NCI-H1436 treated with DMSO at 0.1 percent for 48 hours (cell line): ENCODE data around the gene DHRS13.
"Not testable (repeated sequence)": the region's sequence is repeated elsewhere in the genome, so short reads cannot be mapped to it uniquely, and the experiment has no call there.

Experiments used
- DNase-seq: peaks from one replicate; lab custom pipeline; 2025; lab: John Stamatoyannopoulos, UW

DHRS13 gene

DNA sequence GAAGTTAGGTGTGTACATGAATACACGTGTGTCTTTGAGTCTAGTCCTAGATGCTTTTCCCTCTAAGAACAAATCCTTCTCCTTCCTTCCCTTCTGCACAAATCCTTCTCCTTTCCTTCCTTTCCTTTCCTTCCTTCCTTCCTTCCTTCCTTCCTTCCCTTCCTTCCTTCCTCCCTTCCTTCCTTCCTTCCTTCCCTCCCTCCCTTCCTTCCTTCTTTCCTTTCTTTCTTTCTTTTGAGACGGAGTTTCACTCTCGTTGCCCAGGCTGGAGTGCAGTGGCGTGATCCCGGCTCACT lies 615 bp upstream of the DHRS13 start:
- DNase-seq = not testable (repeated sequence)

DNA sequence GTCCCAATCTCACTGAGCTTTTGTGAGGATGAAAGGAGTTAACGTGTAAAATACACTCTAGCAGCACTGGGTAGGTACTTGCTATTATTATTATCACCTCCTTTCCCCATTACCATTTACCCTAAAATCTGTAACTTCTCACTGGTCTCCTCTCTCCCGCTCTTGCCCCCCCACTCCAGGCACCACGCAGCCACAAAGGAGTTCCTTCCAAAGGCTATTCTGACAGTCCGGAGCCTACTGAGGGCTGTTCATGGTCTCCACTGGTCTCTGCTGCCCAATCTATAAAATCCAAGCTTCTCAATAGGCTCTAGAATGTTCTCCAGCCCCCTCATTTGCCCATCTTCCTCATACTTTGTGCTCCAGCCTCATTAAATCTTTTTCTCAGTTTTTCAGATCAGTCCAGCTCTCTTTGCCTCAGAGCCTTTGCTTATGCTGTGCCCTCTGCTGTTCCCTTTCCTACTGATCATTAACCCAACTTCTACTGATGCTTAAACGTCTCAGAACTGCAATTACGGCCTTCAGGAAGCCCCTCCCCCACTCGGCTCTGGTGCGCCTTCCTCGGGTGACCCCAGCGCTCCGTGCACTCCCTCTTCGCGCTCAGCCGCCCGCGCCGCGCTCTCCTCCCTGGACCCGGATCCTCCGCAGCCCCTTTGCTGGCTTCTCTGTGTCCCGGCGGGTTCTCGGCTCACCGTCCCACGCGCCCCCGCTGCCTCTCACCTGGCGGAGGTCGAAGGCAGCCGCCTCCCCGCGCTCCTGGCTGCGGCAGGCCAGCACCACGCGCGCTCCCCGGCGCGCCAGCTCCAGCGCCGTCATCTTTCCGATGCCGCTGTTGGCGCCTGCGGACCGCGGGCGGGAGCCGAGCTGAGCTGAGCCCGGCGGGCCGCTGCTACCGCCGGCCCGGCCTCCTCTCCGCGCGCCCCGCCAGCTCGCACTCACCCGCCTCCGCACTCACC lies 737 bp downstream of the DHRS13 start:
- DNase-seq = no peak

DNA sequence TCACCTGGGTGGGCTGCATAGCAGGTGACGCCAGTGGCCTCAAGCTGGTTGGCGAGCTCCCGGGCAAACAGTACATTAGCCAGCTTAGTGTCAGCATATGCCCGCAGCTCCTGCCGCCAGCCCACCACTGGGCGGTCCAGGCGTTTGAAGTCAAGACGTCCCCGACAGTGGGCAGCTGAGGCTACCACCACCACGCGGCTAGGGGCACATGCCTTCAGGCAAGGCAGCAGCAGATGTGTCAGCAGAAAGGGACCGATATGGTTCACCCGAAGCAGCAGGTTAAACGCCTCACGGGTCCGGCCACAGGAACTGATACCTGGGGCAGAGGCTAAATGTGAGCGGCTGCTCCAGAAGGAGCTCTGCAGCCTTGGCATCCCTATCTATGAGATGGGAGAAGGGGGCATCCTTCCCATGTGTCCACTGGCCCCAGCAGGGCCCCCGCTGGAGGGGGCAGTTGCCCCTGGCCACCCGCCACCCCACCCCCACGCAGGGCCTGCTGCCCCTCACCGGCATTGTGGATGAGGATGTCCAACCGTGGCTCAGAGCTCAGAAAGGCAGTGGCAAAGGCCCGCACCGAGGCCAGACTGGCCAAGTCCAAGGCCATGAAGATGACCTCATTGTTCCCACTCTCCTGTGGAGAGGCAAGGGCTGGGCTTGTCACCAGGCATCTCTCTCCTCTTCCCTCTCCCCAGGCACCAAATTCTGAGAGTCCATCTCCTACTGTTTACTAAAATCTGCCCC lies 1.7 kb downstream of the DHRS13 start:
- DNase-seq = no peak

DNA sequence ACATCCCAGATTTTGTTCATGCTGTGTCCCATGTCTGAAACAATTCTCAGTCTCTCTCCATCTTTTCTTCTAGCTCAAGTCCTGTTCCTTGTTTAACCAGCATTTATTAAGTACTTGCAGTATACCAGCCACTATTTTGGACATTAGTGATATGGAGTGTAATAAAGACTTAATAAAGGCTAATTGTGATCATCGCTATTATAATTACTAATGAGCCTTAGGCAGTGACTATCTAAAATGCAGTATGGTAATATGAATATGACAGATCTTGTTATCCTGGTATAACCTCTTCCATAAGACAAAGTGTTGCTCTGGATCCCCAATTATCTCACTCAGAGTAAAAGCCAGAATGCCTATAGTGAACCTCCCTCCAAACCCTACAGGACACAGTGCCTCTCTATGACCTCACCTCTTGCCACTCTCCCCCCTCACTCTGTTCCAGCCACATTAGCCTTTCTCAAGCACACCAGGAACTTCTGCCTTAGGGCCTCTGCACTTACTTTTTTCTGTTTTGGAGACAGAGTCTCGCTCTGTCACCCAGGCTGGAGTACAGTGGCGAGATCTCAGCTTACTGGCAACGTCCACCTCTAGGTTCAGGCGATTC lies 3.6 kb downstream of the DHRS13 start:
- no peak for DNase-seq

DNA sequence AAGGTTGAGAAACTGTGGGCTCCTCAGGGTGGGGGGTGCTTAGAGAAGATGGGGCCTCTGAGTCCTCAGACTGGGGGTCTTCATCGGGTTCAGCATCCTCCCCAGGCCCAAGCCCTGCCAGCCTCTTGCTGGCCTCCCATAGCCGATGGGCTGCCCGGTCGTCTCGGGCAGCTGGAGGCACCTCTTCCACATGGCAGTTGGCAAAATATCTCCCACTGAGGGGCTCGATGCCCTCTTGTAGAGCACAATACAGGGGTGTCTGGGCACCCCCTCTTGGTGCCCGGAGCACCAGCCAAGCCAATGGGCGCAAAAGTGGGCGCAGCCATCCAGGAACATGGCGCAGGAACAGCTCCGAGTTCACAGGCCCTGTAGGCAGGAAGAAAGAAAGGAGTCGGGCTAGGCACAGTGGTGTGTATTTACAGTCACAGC lies 4.3 kb downstream of the DHRS13 start:
- no peak for DNase-seq

DNA sequence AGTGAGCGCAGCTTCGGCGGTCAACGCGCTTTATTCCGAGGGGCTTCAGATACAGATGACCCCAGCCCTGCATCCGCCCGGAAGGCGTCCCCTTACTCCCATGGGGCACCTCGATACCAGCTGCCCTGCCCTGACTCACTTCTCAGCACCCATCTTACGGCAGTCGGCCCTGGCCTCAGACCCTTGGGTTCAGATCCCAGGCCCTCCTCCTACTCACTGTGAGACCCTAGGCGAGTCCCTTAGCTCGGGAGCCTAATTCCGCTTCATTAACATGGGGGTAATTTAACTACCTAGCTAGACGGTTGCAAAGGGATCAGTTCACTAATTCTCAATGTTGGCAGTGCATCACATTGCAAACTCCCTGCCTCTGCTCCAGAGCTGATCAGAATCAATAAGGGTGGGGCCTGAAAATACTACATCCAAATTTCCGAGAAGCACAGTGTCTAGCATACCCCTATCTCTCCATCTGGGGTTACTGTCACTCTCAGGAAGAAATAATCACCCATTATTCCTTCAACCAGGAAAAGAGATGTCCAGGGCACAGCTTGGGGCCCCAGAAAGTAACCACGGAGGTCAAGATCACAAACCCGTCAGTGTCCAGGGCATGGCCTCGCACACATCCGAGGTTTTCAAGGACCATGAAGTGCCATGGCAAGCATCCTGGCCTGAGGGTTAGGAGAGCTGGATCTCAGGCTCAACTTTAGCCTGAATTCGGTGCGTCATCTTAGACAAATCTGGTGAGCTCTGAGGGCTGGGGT lies 4.9 kb downstream of the DHRS13 start:
- no peak for DNase-seq

DNA sequence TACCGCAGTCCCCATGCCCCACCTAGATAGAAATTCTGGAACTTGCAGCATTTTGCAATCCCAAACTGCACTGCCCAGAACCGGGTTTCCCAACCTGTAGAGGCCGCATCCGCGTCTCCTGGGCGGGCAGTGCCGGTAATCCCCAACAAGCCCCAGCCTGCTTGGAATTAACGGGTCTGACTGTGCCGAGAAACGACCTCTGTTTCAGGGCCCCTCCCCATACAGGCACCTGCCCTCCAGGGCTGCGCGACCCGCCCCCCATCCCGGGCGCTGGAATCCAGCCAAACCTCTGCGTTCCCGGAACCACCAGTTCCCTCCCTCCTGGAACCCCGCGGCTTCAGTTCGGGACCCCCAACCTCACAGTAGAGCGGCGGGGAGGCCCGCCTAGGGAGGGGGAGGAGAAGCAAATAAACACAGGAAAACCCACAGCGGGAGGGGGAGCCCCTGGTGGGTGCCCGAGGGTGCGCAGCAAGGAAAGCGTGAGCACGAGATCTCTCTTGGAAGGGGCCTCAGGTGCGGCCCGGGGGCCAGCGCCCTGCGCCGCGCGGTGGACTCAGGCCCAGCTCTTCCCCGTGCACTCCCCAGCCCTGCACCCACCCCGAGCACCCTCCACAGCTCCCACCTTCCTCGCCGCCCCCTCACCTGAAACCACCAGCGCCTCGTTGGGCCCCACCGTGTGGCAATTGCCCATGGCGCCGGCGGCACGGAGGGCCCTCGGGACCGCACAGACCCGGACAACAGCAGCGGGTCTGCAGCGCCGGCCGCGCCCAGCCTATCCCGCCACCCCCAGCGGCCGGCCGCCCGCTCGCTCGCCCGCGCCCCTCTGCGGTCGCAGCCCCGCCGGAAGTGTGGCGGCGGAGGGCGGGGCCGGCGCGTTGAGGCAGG lies 5.8 kb downstream of the DHRS13 start, which contains the start of gene FLOT2:
FLOT2 (minus strand) TSS at position 850 of the 885 bp plus-strand sequence; CDS start at position 691, 159 bp downstream.
- DNase-seq = no peak

DNA sequence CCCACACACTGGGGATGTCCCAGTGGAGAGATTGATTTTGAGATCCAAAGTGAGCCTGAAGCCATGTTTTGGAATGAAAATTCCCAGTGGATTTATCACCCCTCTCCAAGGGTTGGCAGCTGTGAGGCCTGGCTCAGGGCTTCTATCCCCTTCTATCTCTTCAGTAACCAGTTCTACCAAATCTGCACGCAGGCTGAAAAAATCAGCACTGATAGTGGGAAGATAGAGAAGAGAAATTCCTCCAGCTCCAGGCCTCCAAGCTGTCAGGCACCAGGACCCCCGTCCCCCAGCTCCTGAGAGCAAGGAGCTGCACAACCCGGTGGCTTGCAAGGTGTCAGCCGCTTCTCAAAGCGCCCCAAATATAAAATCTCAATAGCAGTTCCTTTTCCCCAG lies 6.4 kb downstream of the DHRS13 start:
- DNase-seq = no peak

DNA sequence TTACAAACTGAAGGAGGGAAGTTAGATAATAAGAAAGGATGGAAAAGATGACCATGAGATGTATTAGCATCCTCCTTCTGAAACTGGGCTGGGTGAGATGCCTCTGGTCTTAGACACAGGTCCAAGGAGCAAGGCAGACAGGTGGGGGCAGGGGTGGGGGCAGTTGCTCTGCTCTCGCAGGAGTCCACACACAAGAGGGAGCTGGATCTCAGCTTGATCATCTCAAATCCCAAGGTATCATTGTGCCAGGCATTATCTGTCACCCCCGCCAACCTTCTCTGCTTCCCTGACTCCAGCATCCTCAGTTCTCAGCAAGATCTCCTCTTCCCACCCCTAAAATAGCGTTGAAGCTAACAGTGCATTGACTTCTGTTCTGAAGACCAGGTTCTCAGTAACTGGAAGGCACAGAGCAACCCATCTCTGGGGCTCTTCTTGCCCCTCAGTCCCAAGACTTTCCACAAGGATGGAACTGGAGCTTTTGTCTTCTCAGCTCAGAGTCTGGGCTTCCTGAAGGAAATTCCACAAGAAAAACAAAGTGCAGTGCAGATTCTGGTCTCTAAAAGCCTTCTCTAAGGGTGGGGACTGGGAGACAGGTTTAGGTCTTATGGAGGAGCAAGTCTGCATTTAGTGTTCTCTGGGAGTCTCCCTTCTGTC lies 7.0 kb downstream of the DHRS13 start:
- no peak for DNase-seq

DNA sequence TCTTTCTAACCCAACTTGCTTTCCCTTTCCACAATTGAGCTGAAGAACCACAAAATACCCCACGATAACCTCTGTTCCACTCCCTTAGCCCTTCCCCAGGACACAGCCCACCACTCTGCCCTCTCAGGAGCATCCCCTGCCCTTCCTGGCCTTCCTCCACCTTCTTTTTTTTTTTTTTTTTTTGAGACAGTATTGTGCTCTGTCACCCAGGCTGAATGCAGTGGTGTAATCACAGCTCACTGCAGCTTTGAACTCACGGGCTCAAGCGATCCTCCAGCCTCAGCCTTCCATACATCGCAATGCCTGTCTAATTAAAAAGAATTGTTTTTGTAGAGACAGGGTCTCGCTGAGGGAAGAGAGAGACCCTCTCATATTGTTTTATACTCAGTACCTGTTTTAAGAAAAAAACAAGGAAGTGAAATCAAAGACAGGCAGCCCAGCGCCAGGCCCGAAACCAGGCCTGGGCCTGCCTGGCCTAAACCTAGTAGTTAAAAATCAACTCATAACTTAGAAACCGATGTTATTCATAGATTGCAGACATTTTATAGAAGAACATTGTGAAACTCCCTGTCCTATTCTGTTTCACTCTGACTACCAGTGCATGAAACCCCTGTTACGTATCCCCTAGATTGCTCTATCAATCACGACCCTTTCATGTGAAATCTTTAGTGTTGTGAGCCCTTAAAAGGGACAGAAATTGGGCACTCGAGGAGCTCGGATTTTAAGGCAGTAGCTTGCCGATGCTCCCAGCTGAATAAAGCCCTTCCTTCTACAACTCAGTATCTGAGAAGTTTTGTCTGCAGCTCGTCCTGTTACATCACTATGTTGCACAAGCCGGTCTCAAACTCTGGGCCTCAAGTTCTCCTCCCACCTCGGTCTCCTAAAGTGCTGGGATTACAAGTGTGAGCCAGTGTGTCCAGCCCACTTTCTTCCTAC lies 9.4 kb downstream of the DHRS13 start:
- DNase-seq = not testable (repeated sequence)

DNA sequence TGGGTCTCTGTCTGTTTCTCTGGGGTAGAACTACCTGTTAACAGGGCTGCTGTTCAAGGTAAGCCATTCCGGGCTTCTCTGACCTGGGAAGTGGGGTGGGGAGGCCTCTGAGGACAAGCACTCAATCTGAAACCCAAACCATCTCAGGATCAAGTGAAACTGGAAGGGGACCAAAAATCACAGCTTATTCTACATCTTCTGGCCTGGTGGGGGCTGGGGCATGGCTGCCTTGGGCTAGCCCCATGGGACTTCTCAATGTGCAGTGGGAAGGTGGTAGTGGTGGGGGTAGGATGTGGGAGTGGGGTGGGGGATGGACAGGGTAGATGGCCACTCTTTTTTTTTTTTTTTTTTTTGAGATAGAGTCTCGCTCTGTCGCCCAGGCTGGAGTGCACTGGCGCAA lies 10.9 kb downstream of the DHRS13 start:
- DNase-seq = no peak

DNA sequence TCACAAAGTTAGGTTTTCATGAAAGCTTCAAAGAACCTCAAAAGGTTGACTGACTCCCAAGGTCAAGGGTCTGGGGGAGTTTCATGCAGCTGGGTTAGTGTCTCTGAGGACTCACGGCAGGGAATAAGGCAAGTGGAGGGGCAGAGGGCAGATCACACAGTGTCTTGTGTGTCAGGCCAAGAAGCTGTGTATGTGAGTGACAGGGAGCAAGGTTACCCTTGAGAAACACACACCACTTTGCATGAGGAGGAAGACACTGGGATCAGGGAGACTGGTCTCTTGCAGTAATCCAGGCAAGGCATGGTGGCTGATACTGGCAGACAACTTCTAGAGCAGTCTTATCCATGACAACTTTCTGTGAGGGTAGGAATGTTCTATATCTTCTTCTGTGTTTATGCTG lies 11.7 kb downstream of the DHRS13 start:
- no peak for DNase-seq

DNA sequence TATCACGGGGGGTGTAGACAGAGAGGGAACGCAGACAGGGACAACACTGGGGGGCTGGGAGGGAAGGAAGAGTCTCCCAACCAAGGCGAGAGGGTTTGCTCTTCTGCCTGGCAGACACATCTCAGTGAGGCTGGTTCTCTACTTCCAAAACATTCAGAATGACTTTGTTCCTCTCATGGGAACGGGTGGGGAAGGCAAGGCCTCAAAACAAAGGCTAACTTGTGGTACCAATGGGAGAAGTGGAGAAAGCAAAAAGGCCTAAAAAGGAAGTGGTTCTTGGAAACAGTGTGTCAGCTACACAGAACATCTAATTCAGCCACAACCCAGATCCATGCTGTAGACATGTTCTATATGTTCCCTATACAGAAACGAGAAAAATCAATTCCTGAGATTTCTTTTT lies 12.9 kb downstream of the DHRS13 start:
- no peak for DNase-seq

DNA sequence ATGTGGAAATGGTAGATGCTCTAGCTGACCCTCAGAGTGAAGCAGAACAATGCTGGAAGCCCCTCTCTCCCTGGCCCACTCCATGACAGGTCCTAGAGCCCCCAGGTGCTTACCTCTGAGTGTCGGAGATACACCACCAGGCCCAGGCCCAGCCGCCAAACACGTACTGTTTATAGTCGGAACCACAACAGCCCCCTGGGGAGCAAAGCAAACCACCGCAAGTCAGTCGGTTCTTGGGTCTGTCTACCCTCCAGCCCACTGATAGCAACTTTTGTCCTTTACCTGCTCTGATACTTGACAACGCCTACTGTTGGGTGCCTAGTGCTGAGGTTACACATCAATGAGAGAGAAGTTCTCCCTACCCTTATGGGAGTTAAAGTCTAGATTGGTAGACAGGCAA lies 14.0 kb downstream of the DHRS13 start:
- DNase-seq = no peak

DNA sequence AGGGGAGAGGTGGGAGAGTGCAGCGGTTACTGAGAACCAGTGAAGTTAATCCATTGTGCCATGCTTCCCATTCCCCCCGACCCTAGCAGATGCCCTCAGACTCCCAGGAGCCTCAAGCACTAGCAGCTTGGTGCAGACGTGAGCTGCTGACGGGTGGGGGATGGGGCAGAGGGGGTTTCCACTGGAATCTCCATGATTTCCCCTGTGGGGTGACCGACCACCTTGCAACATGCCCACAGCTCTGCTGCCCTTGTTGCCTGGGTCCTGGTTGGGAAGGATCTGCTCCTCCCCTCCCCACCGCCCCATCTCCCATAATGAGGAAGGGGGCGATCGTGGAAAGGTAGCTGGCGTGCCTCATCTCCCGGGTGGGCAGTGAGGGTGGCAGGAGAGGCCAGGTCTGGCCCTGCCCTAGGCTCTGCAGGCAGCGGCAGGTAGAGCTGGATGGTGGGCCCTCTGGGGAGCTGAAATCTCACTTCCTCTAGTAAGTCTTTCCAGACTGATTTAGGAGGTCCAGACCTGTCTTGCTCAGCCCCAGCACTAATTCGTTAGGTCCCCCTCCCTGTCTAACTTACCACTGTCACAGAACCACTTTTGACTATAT lies 14.9 kb downstream of the DHRS13 start:
- DNase-seq = no peak

DNA sequence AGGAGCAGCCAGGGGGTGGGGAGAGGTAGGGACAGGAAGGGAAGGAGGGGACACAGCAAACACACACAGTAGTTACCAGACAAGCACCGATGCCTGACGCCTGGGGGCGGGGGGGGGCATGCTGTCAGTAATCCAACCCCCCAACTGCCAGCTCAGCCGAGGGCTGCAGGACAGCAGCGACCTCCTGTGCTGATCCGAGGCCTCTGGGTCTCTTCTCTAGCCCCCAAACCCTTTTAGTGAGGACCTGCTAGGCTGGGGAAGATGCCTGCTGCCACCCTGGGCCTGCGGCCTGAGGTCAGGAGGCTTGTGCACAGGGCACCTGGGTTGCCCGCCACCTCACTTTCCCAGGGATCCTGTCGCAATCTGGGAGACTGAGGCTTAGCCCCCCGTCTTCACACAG lies 16.9 kb downstream of the DHRS13 start:
- DNase-seq = no peak

DNA sequence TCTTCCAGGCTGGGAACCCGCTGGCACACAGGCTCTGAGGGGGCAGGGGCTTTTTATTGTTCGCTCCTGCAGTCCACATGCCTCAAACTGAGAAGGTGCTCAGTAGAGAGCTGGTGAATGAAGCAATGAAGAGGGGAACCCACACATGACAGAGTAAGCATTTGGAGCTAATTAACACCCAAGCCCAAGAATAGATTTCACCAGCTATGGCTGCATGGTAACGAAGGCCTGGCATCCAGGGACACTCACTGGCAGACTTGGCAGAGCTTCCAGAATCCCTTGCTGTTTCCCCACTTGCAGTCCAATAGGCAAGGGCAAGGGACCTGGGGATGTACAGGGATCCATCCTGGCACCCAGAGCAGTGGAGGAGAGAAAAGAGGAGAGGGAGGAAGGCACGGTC lies 17.5 kb downstream of the DHRS13 start:
- no peak for DNase-seq

DNA sequence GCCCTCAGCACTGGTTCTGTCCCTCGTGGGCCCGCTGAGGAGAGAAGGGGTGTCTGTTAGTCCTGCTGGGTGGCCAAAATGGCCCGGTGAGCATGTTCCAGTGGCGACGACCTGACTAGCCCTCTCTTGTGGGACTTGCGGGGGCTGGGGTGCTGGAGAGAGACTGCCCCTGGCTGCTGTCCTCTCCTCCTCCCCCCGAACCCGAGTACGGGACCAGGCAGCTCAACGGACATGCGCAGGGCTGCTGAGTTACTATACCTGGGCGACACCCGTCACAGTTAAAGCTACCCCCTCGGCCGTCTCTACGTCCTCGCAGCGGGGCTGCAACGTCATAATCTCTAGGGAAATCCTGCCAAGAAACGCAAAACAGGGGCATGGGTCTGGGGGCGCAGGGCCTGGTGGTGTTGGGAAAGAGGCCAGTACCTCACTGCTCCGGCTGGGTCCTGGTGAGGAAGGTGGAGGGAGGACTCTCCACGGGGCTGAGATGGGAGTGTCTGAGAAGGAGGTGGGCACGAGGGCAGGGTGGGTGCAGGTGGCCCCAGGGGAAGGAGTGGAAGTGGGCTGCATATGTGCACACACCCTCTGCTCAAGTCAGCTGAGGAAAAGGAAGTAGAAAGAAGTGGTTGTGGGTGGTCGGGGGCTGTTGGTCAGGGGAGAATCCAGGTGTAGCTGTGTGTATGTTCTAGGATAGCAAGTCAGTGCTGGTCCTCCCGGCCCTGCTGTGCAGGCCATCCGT lies 18.7 kb downstream of the DHRS13 start:
- DNase-seq = no peak
